Transverse colon (tissue), 4 donors: ENCODE results near the gene ZNF423.

Experiments
- CTCF ChIP-seq, 5 experiments: fragments of 200-600 bp in 3 of 5; fragments of 450-650 bp in 2 of 5; sonication (generic) in 3 of 5; IDR thresholded peaks; 1 replicate in 2 of 5; 2 replicates in 3 of 5; pipeline ENCODE4 v1.5.1; 2016 to 2017; ENCODE audit warnings: antibody characterized with exemption in 5 of 5, inconsistent platforms in 3 of 5, mild to moderate bottlenecking in 2 of 5, moderate library complexity in 1 of 5
- EP300 ChIP-seq: sonication (generic); formaldehyde crosslinking; IDR thresholded peaks from one replicate; pipeline ENCODE4 v1.6.1; 2017; ENCODE audit warnings: antibody characterized with exemption, low read depth
- POLR2A ChIP-seq: fragments of 450-650 bp; IDR thresholded peaks from one replicate; pipeline ENCODE4 v1.6.1; 2016; ENCODE audit warnings: antibody characterized with exemption, mild to moderate bottlenecking, moderate library complexity
- POLR2AphosphoS5 ChIP-seq, 3 donors: sonication (generic); formaldehyde crosslinking; IDR thresholded peaks; one replicate each; pipeline ENCODE4 v1.6.1; 2016; ENCODE audit warnings: antibody characterized with exemption in 3 of 3

- TF ChIP-seq CTCF (IDR thresholded peaks at IDR 0.05) (no peak), POLR2A (no peak), POLR2AphosphoS5 (IDR thresholded peaks at IDR 0.05) (no peak), EP300 (no peak)
Observed at GRCh38 chr16:49679095-49679494, 176.8 kb downstream of the ZNF423 start.
